H9 (cell line): ENCODE measurements around the gene SAMM50. TPM values are rescaled to one million over a fixed set of nuclear protein-coding genes. Genes with fewer than 3 reads are reported as not detected.

Source experiments
- DNase-seq: peaks from one replicate; pipeline ENCODE4 v3.0.0-alpha.2; 2017
- H2AFZ ChIP-seq: one replicate; pipeline ENCODE4 v1.6.1; 2013; ENCODE audit warnings: mild to moderate bottlenecking, low read length, control low read depth, moderate library complexity
- H2AK5ac ChIP-seq: 2 replicates; pipeline ENCODE4 v1.6.1; 2013; ENCODE audit warnings: low read length, control low read depth, mixed read lengths; ENCODE audit not compliant: insufficient read length
- H2BK120ac ChIP-seq: one replicate; pipeline ENCODE4 v1.6.1; 2013; ENCODE audit warnings: low read depth, mild to moderate bottlenecking, low read length, control low read depth, inconsistent platforms; ENCODE audit not compliant: poor library complexity, severe bottlenecking
- H2BK12ac ChIP-seq: 2 replicates; pipeline ENCODE4 v1.6.1; 2013; ENCODE audit warnings: low read length, control low read depth, mixed read lengths, low read depth; ENCODE audit not compliant: insufficient read length
- H2BK15ac ChIP-seq: 2 replicates; pipeline ENCODE4 v1.6.1; 2013; ENCODE audit warnings: low read depth, low read length, control low read depth
- H2BK20ac ChIP-seq: one replicate; pipeline ENCODE4 v1.6.1; 2013; ENCODE audit warnings: low read depth, mild to moderate bottlenecking, low read length, control low read depth, inconsistent platforms; ENCODE audit not compliant: poor library complexity, severe bottlenecking
- H2BK5ac ChIP-seq: 2 replicates; pipeline ENCODE4 v1.6.1; 2013; ENCODE audit warnings: low read length, control low read depth, mixed read lengths; ENCODE audit not compliant: insufficient read length
- H3K14ac ChIP-seq: 2 replicates; pipeline ENCODE4 v1.6.1; 2013; ENCODE audit warnings: low read length, control low read depth; ENCODE audit not compliant: insufficient read depth
- H3K18ac ChIP-seq: 2 replicates; pipeline ENCODE4 v1.6.1; 2013; ENCODE audit warnings: low read depth, mild to moderate bottlenecking, mixed read lengths, low read length, control low read depth; ENCODE audit not compliant: insufficient read length
- H3K23ac ChIP-seq: 2 replicates; pipeline ENCODE4 v1.6.1; 2013; ENCODE audit warnings: low read length, control low read depth, mixed read lengths, low read depth; ENCODE audit not compliant: insufficient read length
- H3K23me2 ChIP-seq: 2 replicates; pipeline ENCODE4 v1.6.1; 2013; ENCODE audit warnings: low read depth, mild to moderate bottlenecking, mixed read lengths, low read length, control low read depth; ENCODE audit not compliant: insufficient read length, poor library complexity, severe bottlenecking
- H3K27ac ChIP-seq: 2 replicates; pipeline ENCODE4 v1.5.1; 2013; ENCODE audit warnings: low read length, control low read depth, mixed read lengths, low read depth; ENCODE audit not compliant: insufficient read length
- H3K27me3 ChIP-seq: 2 replicates; pipeline ENCODE4 v1.6.1; 2013; ENCODE audit warnings: low read length, control low read depth, inconsistent platforms; ENCODE audit not compliant: insufficient read depth
- H3K4ac ChIP-seq: 2 replicates; pipeline ENCODE4 v1.6.1; 2013; ENCODE audit warnings: low read depth, mild to moderate bottlenecking, control low read depth, inconsistent platforms, low read length, moderate library complexity
- H3K4me1 ChIP-seq: 2 replicates; pipeline ENCODE4 v1.6.1; 2013; ENCODE audit warnings: low read length, control low read depth, inconsistent platforms; ENCODE audit not compliant: insufficient read depth
- H3K4me2 ChIP-seq: 2 replicates; pipeline ENCODE4 v1.6.1; 2013; ENCODE audit warnings: low read length, control low read depth, mixed read lengths; ENCODE audit not compliant: insufficient read length, insufficient read depth
- H3K56ac ChIP-seq: 2 replicates; pipeline ENCODE4 v1.6.1; 2013; ENCODE audit warnings: low read depth, mild to moderate bottlenecking, mixed read lengths, low read length, control low read depth; ENCODE audit not compliant: insufficient read length
- H3K79me1 ChIP-seq: 2 replicates; pipeline ENCODE4 v1.6.1; 2013; ENCODE audit warnings: low read depth, mild to moderate bottlenecking, moderate library complexity, low read length, control low read depth, inconsistent platforms; ENCODE audit not compliant: insufficient read depth, poor library complexity, severe bottlenecking
- H3K79me2 ChIP-seq: 2 replicates; pipeline ENCODE4 v1.6.1; 2013; ENCODE audit warnings: low read length, control low read depth, inconsistent platforms; ENCODE audit not compliant: insufficient read depth
- H3K9ac ChIP-seq: 2 replicates; pipeline ENCODE4 v1.6.1; 2013; ENCODE audit warnings: low read length, control low read depth, mixed read lengths; ENCODE audit not compliant: insufficient read length; ENCODE audit errors: extremely low read depth
- H3K9me3 ChIP-seq: one replicate; pipeline ENCODE4 v1.6.1; 2013; ENCODE audit warnings: low read depth, low read length, inconsistent platforms; ENCODE audit not compliant: control insufficient read depth
- H3T11ph ChIP-seq: one replicate; pipeline ENCODE4 v1.6.1; 2013; ENCODE audit warnings: mild to moderate bottlenecking, low read length, control low read depth, inconsistent platforms
- H4K20me1 ChIP-seq: one replicate; pipeline ENCODE4 v1.6.1; 2013; ENCODE audit not compliant: control insufficient read depth, insufficient read length, insufficient read depth
- H4K5ac ChIP-seq: 2 replicates; pipeline ENCODE4 v1.6.1; 2013; ENCODE audit warnings: low read depth, mild to moderate bottlenecking, mixed read lengths, low read length, control low read depth; ENCODE audit not compliant: insufficient read length
- H4K8ac ChIP-seq: replicated peaks from 2 replicates; pipeline ENCODE4 v1.6.1; 2013; ENCODE audit warnings: low read length, control low read depth, mixed read lengths, low read depth; ENCODE audit not compliant: insufficient read length
- H4K91ac ChIP-seq: 2 replicates; pipeline ENCODE4 v1.6.1; 2013; ENCODE audit warnings: low read depth, mild to moderate bottlenecking, moderate library complexity, mixed read lengths, low read length, control low read depth; ENCODE audit not compliant: insufficient read length
- H3K27ac Mint-ChIP-seq, 3 experiments: 2 replicates in 2 of 3; 3 replicates in 1 of 3; pipeline ENCODE4 v1.8.0; 2020 to 2021; ENCODE audit warnings: mixed read lengths in 3 of 3, mild to moderate bottlenecking in 1 of 3, moderate library complexity in 1 of 3
- H3K27me3 Mint-ChIP-seq: 2 replicates; pipeline ENCODE4 v1.8.0; 2021; ENCODE audit warnings: low read depth, mild to moderate bottlenecking, moderate library complexity, mixed read lengths
- H3K36me3 Mint-ChIP-seq, 3 experiments: 2 replicates in 2 of 3; 3 replicates in 1 of 3; pipeline ENCODE4 v1.8.0; 2020 to 2021; ENCODE audit warnings: low read depth in 3 of 3, mixed read lengths in 3 of 3; ENCODE audit not compliant: insufficient read depth in 1 of 3
- H3K4me1 Mint-ChIP-seq, 2 experiments: 2 replicates each; pipeline ENCODE4 v1.8.0; 2020; ENCODE audit warnings: mixed read lengths in 2 of 2
- H3K4me3 Mint-ChIP-seq, 2 experiments: 2 replicates in 1 of 2; 3 replicates in 1 of 2; pipeline ENCODE4 v1.8.0; 2020 to 2021; ENCODE audit warnings: mild to moderate bottlenecking in 2 of 2, mixed read lengths in 2 of 2, moderate library complexity in 1 of 2
- H3K9me3 Mint-ChIP-seq, 2 experiments: 2 replicates in 1 of 2; 3 replicates in 1 of 2; pipeline ENCODE4 v1.8.0; 2020; ENCODE audit warnings: mild to moderate bottlenecking in 2 of 2, mixed read lengths in 2 of 2, moderate library complexity in 1 of 2
- CTCF ChIP-seq: fragments of 200-600 bp; sonication (generic); conservative IDR thresholded peaks from 3 replicates; pipeline ENCODE4 v1.8.0; 2021; ENCODE audit warnings: antibody characterized with exemption, mild to moderate bottlenecking
- WGBS: extraction: QIAGEN DNeasy Blood & Tissue Kit; methylation state at CpG from one replicate; pipeline ENCODE4 v1.1.7; 2013; ENCODE audit warnings: missing lambda C conversion rate, low lambda C conversion rate, mixed read lengths; ENCODE audit not compliant: insufficient read length; ENCODE audit errors: extremely low coverage; 5-methylcytosine and 5-hydroxymethylcytosine counted together
- total RNA-seq: library from RNA; stranded (reverse); gene quantifications from 2 replicates; pipeline ENCODE4 v1.2.1, GENCODE V29; 2021

Gene SAMM50
- total RNA-seq, 1 experiment from 2014 or later: 57.2 TPM

- Mint-ChIP-seq H3K27ac (peak overlapping the region in 1 of 3 experiments; percentile 35; a peak in 2 of 7 replicates), H3K9me3 (no peaks in the 10 kb centered on the region), H3K27me3 (no peaks in the 10 kb centered on the region), H3K36me3 (peaks cover 20 to 76% (median 74%) of the 10 kb centered on the region in 3 experiments; a peak in 6 of 7 replicates), H3K4me1 (peaks cover 4 to 8% of the 10 kb centered on the region in 2 experiments; a peak in 3 of 4 replicates), H3K4me3 (no peak overlapping the region)
- peaks cover 4% of the 10 kb centered on the region for H4K20me1 ChIP-seq
- no peaks in the 10 kb centered on the region for H3K9me3 ChIP-seq
- no peak overlapping the region for H2BK120ac ChIP-seq
- WGBS: no CpG with 5 or more reads among the region's 15 CpGs
- no peak for DNase-seq
- H3K23ac ChIP-seq: no peak overlapping the region
- no peaks in the 10 kb centered on the region for H3K4me1 ChIP-seq
- no peak overlapping the region for H2BK15ac ChIP-seq
- H3K9ac ChIP-seq: no peak overlapping the region
- no peak overlapping the region for H3K4me2 ChIP-seq
- no peak overlapping the region for H2BK20ac ChIP-seq
- H3K27ac ChIP-seq: no peak overlapping the region
- H3K4ac ChIP-seq: no peak overlapping the region
- no peak overlapping the region for H2BK5ac ChIP-seq
- H2AFZ ChIP-seq: no peak overlapping the region
- H4K5ac ChIP-seq: no peak overlapping the region
- no peaks in the 10 kb centered on the region for H3K79me2 ChIP-seq
- no peak overlapping the region for H4K91ac ChIP-seq
- H3T11ph ChIP-seq: no peak overlapping the region
- no peak for TF ChIP-seq CTCF
- no peaks in the 10 kb centered on the region for H3K27me3 ChIP-seq
- no peak overlapping the region for H3K18ac ChIP-seq
- H2AK5ac ChIP-seq: no peak overlapping the region
- no peak overlapping the region for H2BK12ac ChIP-seq
- no peak overlapping the region for H3K56ac ChIP-seq
- no peaks in the 10 kb centered on the region for H3K79me1 ChIP-seq
- no peak overlapping the region for H4K8ac ChIP-seq
- no peaks in the 10 kb centered on the region for H3K23me2 ChIP-seq
- H3K14ac ChIP-seq: no peak overlapping the region
Measured at GRCh38 chr22:43995057-43995685, 39.9 kb downstream of the SAMM50 start.
